ENCODE measurements around the gene GPX3. TPM values are rescaled to one million over a fixed set of nuclear protein-coding genes. Genes with fewer than 3 reads are reported as not detected.

Gene GPX3
- total and polyA plus RNA-seq, 2 of the 8 experiments (the other 6 are each of a cell fraction or from before 2014, with no cell fraction given), result 27.8 to 77.9 TPM

DNA sequence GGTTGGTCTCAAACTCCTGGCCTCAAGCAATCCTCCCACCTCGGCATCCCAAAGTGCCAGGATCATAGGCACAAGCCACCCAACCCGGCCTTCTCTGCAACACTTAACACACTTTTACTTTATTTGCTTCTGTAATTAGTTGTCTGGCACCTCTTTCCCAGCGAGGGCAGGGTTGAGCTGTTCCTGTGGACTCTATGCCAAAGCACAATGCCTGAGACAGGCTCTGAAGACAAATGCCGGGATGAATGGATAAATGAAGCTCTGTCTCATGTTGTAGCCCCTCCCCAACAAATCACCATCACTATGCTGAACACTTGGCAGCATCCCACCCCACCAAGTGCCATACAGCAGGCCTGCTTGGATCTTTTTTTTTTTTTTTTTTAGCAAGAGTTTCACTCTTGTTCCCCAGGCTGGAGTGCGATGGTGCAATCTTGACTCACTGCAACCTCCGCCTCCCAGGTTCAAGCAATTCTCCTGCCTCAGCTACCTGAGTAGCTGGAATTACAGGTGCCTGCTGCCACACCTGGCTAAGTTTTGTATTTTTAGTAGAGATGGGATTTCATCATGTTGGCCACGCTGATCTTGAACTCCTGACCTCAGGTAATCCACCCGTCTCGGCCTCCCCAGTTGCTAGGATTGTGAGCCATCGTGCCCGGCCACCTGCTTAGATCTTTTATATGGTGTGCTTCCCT lies 21.3 kb downstream of the GPX3 start:
- ChIA-PET POLR2A (ENCODE audit: partially characterized antibody) (interaction anchor here (1.4 kb wide), 1 partner anchor 12 kb away, joined by 4 read pairs; no protein-coding TSS in a partner anchor), CTCF (ENCODE audit: partially characterized antibody) (interaction anchor here (0.6 to 10.2 kb wide), 20 partner anchors 9 to 465 kb away, joined by 3 to 157 read pairs (median 4); no protein-coding TSS in a partner anchor)
- no peak overlapping the region for H3K27ac ChIP-seq (ENCODE audit: low read depth, low read length)
- no peak overlapping the region for H2AK5ac ChIP-seq (ENCODE audit: low read depth, low read length)
- H3K14ac ChIP-seq (ENCODE audit: insufficient read length), result no peak overlapping the region
- no peak overlapping the region for H2AFZ ChIP-seq (ENCODE audit: low read length)
- no peak overlapping the region for H2BK15ac ChIP-seq (ENCODE audit: low read length)
- no peaks in the 10 kb centered on the region for H3K4me1 ChIP-seq (replicated peaks in 1 of 4; ENCODE audit: control insufficient read depth in 3 of 4, insufficient read depth in 4 of 4, low read length in 3 of 4)
- H3K18ac ChIP-seq (ENCODE audit: extremely low read depth, low read length), result no peak overlapping the region
- no peak overlapping the region for H4K5ac ChIP-seq (ENCODE audit: insufficient read length, low read depth, low read length)
- no peak overlapping the region for H3K4me2 ChIP-seq (ENCODE audit: insufficient read depth in 1 of 2, low read depth in 2 of 2, low read length in 2 of 2)
- H3K79me1 ChIP-seq (ENCODE audit: low read depth, low read length), result no peaks in the 10 kb centered on the region
- no peak overlapping the region for H2BK5ac ChIP-seq (ENCODE audit: low read depth, low read length)
- H3K23ac ChIP-seq (ENCODE audit: insufficient read length), result no peak overlapping the region
- H4K20me1 ChIP-seq (replicated peaks in 1 of 2; ENCODE audit: control insufficient read depth in 1 of 2, insufficient read depth in 2 of 2, low read length in 2 of 2), result peaks cover 0 to 2% of the 10 kb centered on the region in 2 experiments
- H3K27me3 ChIP-seq (replicated peaks in 1 of 4; ENCODE audit: control insufficient read depth in 3 of 4, extremely low read depth in 1 of 4, insufficient read depth in 3 of 4, low read length in 3 of 4), result no peaks in the 10 kb centered on the region
- FAIRE-seq (no peak), DNase-seq (ENCODE audit: low read depth in 1 of 2, low spot score in 2 of 2) (no peak)
- no peaks in the 10 kb centered on the region for H3K9me3 ChIP-seq (ENCODE audit: insufficient read depth in 2 of 2, low read depth in 1 of 2, low read length in 1 of 2)
- H3K23me2 ChIP-seq (ENCODE audit: low read depth, low read length), result no peaks in the 10 kb centered on the region
- WGBS, 2 experiments (ENCODE audit: extremely low coverage in 1 of 2, insufficient coverage in 1 of 2, insufficient read length in 1 of 2, insufficient replicate concordance in 2 of 2, low coverage in 1 of 2, low lambda C conversion rate in 2 of 2, missing lambda C conversion rate in 1 of 2), result 91% methylated on average over 11 of the region's 11 CpGs; no CpG with 5 or more reads in 1 of the 2 experiments
- no peak overlapping the region for H3K4ac ChIP-seq (replicated peaks; ENCODE audit: insufficient read length, low read depth, low read length)
- H3K9ac ChIP-seq (replicated peaks in 1 of 4; ENCODE audit: extremely low read depth in 1 of 4, low read depth in 3 of 4, low read length in 3 of 4), result no peak overlapping the region
- H4K8ac ChIP-seq (ENCODE audit: extremely low read depth, insufficient read depth, low read length), result no peak overlapping the region
- peaks cover 0 to 15% (median 9%) of the 10 kb centered on the region in 4 experiments; a peak in 5 of 8 replicates for H3K36me3 ChIP-seq (ENCODE audit: control insufficient read depth in 2 of 4, insufficient read depth in 4 of 4, low read length in 3 of 4)
- H3K56ac ChIP-seq (replicated peaks; ENCODE audit: insufficient read length, low read depth, low read length), result no peak overlapping the region
- H3K4me3 ChIP-seq (ENCODE audit: extremely low read depth in 1 of 4, insufficient read depth in 2 of 4, low read depth in 3 of 4, low read length in 4 of 4), result no peak overlapping the region
- no peaks in the 10 kb centered on the region for H3K79me2 ChIP-seq (ENCODE audit: control insufficient read depth in 1 of 2, insufficient read depth in 2 of 2, low read length in 2 of 2)
- H2BK12ac ChIP-seq (ENCODE audit: low read depth, low read length), result no peak overlapping the region
- H2BK20ac ChIP-seq (ENCODE audit: low read length), result no peak overlapping the region
- H2BK120ac ChIP-seq (replicated peaks; ENCODE audit: low read depth, low read length), result no peak overlapping the region
- no peak overlapping the region for H4K91ac ChIP-seq (replicated peaks; ENCODE audit: insufficient read length, low read length)
- TF ChIP-seq RFX5 (IDR thresholded peaks at IDR 0.05; ENCODE audit: borderline replicate concordance, low read depth, low read length) (no peak), TAF7 (optimal IDR thresholded peaks at IDR 0.05; ENCODE audit: borderline replicate concordance, low read depth, low read length) (no peak), TAF1 (IDR thresholded peaks at IDR 0.05; ENCODE audit: low read depth, low read length) (no peak), FOSL1 (IDR thresholded peaks at IDR 0.05; ENCODE audit: insufficient read depth, low read depth, low read length) (no peak), CBX5 (IDR thresholded peaks at IDR 0.05; ENCODE audit: low read depth, low read length) (no peak), NANOG (IDR thresholded peaks at IDR 0.05; ENCODE audit: insufficient read depth, low read depth, low read length, poor library complexity, severe bottlenecking) (no peak), GTF2F1 (IDR thresholded peaks at IDR 0.05; ENCODE audit: borderline replicate concordance, low read depth, low read length) (no peak), TBP (IDR thresholded peaks at IDR 0.05; ENCODE audit: low read depth, low read length) (no peak), KDM4A (IDR thresholded peaks at IDR 0.05; ENCODE audit: low read depth, low read length, severe bottlenecking) (no peak), TCF12 (IDR thresholded peaks at IDR 0.05; ENCODE audit: low read depth, low read length) (no peak), ATF3 (IDR thresholded peaks at IDR 0.05; ENCODE audit: insufficient read depth, low read depth, low read length) (no peak)
- TF ChIP-seq, protein P1, sequence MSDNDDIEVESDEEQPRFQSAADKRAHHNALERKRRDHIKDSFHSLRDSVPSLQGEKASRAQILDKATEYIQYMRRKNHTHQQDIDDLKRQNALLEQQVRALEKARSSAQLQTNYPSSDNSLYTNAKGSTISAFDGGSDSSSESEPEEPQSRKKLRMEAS (IDR thresholded peaks at IDR 0.05), result no peak
